Pancreas (tissue), 10 donors: Measurements from ENCODE around the gene HSPA12A. TPM values are rescaled to one million over a fixed set of nuclear protein-coding genes. Genes with fewer than 3 reads are reported as not detected.
A peak's percentile ranks its signal among the peaks of the same experiment; 100 is the strongest.

Source experiments
- ATAC-seq, 4 donors: fragments of 200-7000 bp; cut with Tn5 transposase; one replicate each; pipeline versions ENCODE4 v1.8.0 to v1.9.1; 2020; ENCODE audit warnings: mild to moderate bottlenecking in 4 of 4, moderate library complexity in 4 of 4
- DNase-seq, 6 donors: peaks; one replicate each; pipeline ENCODE4 v3.0.0-alpha.2; 2020
- FAIRE-seq: peaks from 2 replicates; lab custom pipeline; 2012; peaks lifted over from hg19 to GRCh38; lab: Jason Lieb, UNC
- H3K27ac ChIP-seq, 4 donors: fragments of 200-600 bp; sonication (generic); 1 replicate in 3 of 4; 2 replicates in 1 of 4; pipeline versions ENCODE4 v1.5.0 to v1.8.0; 2020
- H3K27me3 ChIP-seq, 4 donors: fragments of 200-600 bp; one replicate each; pipeline ENCODE4 v1.8.0; 2021
- H3K36me3 ChIP-seq, 3 donors: fragments of 200-600 bp; sonication (generic) in 1 of 3; one replicate each; pipeline versions ENCODE4 v1.5.0 to v1.8.0; 2020 to 2021
- H3K4me1 ChIP-seq, 3 donors: fragments of 200-600 bp; one replicate each; pipeline ENCODE4 v1.8.0; 2021
- H3K4me3 ChIP-seq, 4 donors: fragments of 200-600 bp; sonication (generic) in 2 of 4; one replicate each; pipeline versions ENCODE4 v1.5.0 to v1.8.0; 2020 to 2021
- H3K9me3 ChIP-seq, 4 donors: fragments of 200-600 bp; one replicate each; pipeline ENCODE4 v1.8.0; 2021
- CTCF ChIP-seq, 4 donors: fragments of 200-600 bp; sonication (generic) in 3 of 4; IDR thresholded peaks; one replicate each; pipeline versions ENCODE4 v1.5.0 to v1.8.0; 2021; ENCODE audit warnings: antibody characterized with exemption in 4 of 4
- WGBS, 2 donors: extraction: QIAGEN DNeasy Blood & Tissue Kit; methylation state at CpG; one replicate each; pipeline ENCODE4 v1.1.7; 2013; 5-methylcytosine and 5-hydroxymethylcytosine counted together
- intact Hi-C, 3 donors: fragments of 100-400 bp; cut with DNase I; formaldehyde crosslinking; loops; one replicate each; pipeline versions ENCODE4 v1.11.1 to v1.14.2; 2022
- polyA plus RNA-seq, 2 donors: library from polyadenylated mRNA; stranded (reverse); fragments of 200-250 nt; gene quantifications; one replicate each; pipeline ENCODE4 v1.2.3, GENCODE V29; 2013
- total RNA-seq, 6 donors: library from RNA; stranded (reverse); fragmentation: NEBNext Ultra II Directional in 4 of 6; extraction: Animal tissue kit (Norgen Biotek cat#: 25700) in 4 of 6; gene quantifications; one replicate each; pipeline versions ENCODE4 v1.2.1 to v1.2.4, GENCODE V29; 2021 to 2023
- donor health status: healthy with polysubstance abuse.
- donor health status: DM: no; HTN: no; CAD: no; lungs with moderate emphysema.
- donor health status: DM: no; HTN: no; CAD: no.
- donor health status: control.
- donor health status: control.
- donor health status: Bipolar disorder and iron deficiency.
- donor health status: DM: yes; HTN: yes; CAD: no.
- donor health status: DM: no; HTN: no; CAD: no.
- donor health status: DM: no; HTN: no; CAD: no.
- donor health status: DM: yes; HTN: yes; CAD: no.

The HSPA12A gene
- total and polyA plus RNA-seq, 8 donors, result 2.7 to 8.2 (median 4.0) TPM

GRCh38 chr10:116752969-116753665, 10.8 kb upstream of the HSPA12A start:
- no peaks in the 10 kb centered on the region for H3K36me3 ChIP-seq
- intact Hi-C loops, result no loop called here

GRCh38 chr10:116752563-116752962, 10.2 kb upstream of the HSPA12A start:
- ATAC-seq, result no peak
- no peak for DNase-seq
- no peak for FAIRE-seq
- TF ChIP-seq CTCF (IDR thresholded peaks at IDR 0.05), result no peak
- whole genome bisulfite sequencing, 2 donors, result 87 to 100% methylated on average over 1 of the region's 1 CpG
- Histone ChIP-seq H3K27me3 (no peaks in the 10 kb centered on the region), H3K36me3 (no peaks in the 10 kb centered on the region), H3K4me1 (no peaks in the 10 kb centered on the region), H3K4me3 (no peak overlapping the region), H3K9me3 (no peaks in the 10 kb centered on the region), H3K27ac (no peak overlapping the region)
- intact Hi-C loops, result no loop called here

More at GRCh38 chr10:116752969-116753665, 10.8 kb upstream of the HSPA12A start:
- no peak for TF ChIP-seq CTCF (IDR thresholded peaks at IDR 0.05)
- DNase-seq (no peak), FAIRE-seq (no peak), ATAC-seq (no peak)
- WGBS, 2 donors, result 89 to 91% methylated on average over 4 of the region's 4 CpGs
- H3K27me3 ChIP-seq, result no peaks in the 10 kb centered on the region
- no peaks in the 10 kb centered on the region for H3K4me1 ChIP-seq
- H3K9me3 ChIP-seq, result no peaks in the 10 kb centered on the region
- no peak overlapping the region for H3K27ac ChIP-seq
- H3K4me3 ChIP-seq, result no peak overlapping the region

GRCh38 chr10:116748471-116748870, 6.1 kb upstream of the HSPA12A start:
- intact Hi-C loops, result no loop called here
- H3K27me3 ChIP-seq, result no peaks in the 10 kb centered on the region
- H3K36me3 ChIP-seq, result no peaks in the 10 kb centered on the region
- 92 to 100% methylated on average over 1 of the region's 1 CpG for WGBS, 2 donors
- H3K27ac ChIP-seq, result no peak overlapping the region
- H3K4me1 ChIP-seq, result no peaks in the 10 kb centered on the region
- no peak overlapping the region for H3K4me3 ChIP-seq
- ATAC-seq, result no peak
- no peak for FAIRE-seq
- TF ChIP-seq CTCF (IDR thresholded peaks at IDR 0.05), result no peak
- no peak for DNase-seq
- no peaks in the 10 kb centered on the region for H3K9me3 ChIP-seq

- Histone ChIP-seq H3K27ac (no peak overlapping the region), H3K36me3 (no peaks in the 10 kb centered on the region), H3K9me3 (no peaks in the 10 kb centered on the region), H3K4me3 (no peak overlapping the region), H3K4me1 (no peaks in the 10 kb centered on the region), H3K27me3 (no peaks in the 10 kb centered on the region)
- FAIRE-seq (no peak), DNase-seq (no peak), ATAC-seq (peak in 3 of 4 donors; percentile 35 to 57 (median 52))
- intact Hi-C loops, result no loop called here
- 93 to 95% methylated on average over 1 of the region's 1 CpG for WGBS, 2 donors
- no peak for TF ChIP-seq CTCF (IDR thresholded peaks at IDR 0.05)
Observed at GRCh38 chr10:116748041-116748440, 5.7 kb upstream of the HSPA12A start.

- Histone ChIP-seq H3K27ac (no peak overlapping the region), H3K27me3 (no peaks in the 10 kb centered on the region), H3K9me3 (no peaks in the 10 kb centered on the region), H3K4me3 (no peak overlapping the region), H3K4me1 (no peaks in the 10 kb centered on the region), H3K36me3 (no peaks in the 10 kb centered on the region)
- FAIRE-seq (no peak), DNase-seq (no peak), ATAC-seq (no peak)
- intact Hi-C loops, result no loop called here
- TF ChIP-seq CTCF (IDR thresholded peaks at IDR 0.05), result no peak
- WGBS, 2 donors, result 81 to 84% methylated on average over 7 of the region's 7 CpGs
Observed at GRCh38 chr10:116747325-116747724, 5.0 kb upstream of the HSPA12A start.
